CD4-positive, alpha-beta T cell treated with Interferon gamma for 1 hour (primary cell): Measurements from ENCODE around the gene MEF2D.

Experiments
- DNase-seq: peaks from one replicate; pipeline ENCODE4 v3.0.0-alpha.2; 2020

Gene MEF2D

GRCh38 chr1:156499194-156499841 is 1.3 kb downstream of the MEF2D start:
- DNase-seq, result no peak

DNA sequence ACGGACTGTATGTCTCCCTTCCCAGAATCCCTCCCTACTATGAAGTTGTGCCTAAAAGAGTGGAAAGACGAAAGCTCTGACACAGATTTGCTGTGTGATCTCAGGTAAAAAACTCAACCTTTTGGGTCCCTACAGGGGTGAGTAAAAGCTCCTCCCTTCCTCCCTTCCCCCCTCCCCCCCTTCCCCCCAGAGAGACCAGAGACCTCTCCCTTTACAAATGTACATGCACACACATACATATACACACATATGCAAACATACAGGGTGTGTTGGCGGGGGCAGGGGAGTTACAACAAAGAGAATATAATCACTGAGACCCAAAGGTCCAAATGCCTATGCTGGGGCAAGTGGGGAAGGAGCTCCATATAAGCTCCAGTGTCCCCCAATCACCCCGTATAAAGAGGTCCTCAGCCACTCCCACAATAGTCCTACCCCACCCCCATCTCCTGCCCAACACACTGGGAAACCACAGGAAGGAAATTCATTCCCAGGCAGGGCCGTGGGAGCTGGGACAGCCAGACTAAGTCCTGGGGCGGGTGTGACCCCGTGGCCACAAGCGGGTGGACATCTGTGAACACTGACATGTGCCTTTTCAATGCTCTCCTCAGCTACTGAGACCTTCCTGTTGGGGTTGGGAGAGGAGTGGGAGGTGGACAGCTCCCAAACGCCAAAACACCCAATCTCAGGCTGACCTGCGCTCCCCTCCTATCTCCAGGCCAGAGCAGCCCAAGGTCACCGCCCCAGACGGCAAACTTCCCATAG is 2.0 kb downstream of the MEF2D start:
- no peak for DNase-seq

DNA sequence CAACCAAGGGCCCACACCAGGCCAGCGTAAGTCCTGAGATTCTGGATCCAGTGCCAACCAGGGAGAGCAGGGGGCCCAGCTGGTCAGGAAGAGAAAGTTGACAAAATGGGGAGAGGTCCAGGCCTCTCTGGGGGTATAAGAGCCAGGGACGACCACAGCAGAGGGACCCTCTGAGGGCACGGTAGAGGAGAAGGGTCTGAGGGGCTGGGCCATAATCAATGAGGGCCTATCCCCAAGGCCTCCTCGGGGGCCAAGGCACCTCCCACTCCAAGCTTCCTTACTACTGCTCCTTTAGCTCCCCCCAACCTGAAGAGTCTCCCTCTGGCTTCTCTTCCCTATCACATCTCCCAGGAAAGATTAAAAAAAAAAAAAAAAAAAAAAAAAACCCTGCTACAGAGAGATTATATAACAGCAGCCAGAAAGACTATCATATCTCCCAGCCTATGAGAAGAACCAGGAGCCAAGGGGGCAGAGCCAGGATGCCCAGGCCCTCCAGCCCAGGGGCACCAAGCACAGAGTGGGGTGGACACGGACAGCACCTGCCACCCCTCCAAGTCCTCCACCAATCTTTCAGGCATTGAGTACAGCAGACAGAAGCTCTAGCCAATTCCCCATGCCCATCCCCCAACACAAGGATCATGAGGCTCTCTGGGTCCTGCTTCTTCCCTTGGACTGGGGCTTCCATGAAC is 2.7 kb downstream of the MEF2D start:
- no peak for DNase-seq

DNA sequence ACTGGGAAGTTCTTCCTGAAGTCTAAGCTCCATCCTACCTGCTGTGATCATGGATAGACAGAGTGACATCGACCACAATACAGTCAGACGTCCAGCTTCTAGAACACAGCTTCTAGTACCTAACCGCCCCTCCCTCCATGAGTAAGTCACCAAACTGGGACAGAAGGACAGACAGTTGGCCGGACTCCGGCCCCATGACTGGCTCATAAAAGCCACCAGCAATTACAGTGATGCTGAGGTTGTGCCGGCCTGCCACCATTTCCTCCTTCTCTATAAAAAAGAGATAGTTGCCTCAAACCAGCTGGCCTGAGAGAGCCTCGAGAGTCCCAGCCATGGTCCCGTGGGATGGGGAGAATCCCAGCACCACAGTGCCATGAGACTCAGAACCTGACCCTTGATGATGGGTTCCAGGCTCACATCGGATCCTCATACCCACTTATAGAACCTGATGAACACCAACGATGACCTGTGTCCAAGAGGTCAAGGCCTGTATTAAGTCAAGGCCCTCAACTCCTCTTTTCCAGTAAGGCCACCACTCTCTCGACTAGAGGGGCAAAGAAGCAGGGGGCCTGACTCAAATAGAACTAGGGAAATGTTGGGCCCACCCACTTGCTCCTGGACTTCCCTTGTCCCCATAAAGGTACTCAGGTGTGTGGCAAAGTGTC is 3.4 kb downstream of the MEF2D start:
- DNase-seq, result no peak

DNA sequence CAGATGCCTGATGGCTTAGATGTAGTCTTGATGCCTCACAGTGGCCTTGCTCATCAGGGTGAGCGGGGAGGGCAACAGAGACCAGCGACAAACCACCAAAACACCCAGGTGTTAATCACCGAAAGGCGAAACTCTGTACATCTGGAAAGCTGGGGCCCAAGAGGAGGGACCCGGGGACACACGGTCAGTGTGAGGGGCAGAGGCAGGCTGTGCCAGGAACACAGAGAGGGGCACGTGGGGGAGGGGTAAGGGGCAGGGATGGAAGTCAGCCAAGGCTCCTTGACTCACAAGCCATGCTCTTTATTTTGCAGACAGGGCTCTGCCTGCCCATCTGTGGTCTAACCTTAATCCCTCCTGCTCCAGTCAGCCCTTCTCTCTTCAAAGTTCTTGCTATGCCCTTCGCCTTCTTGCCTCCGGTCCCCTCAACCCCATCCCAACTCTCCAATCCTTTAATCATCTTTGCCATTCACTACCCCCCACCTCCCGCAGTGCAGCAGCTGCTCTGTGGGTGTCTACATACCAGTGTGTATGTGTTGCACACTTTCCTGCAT is 4.3 kb downstream of the MEF2D start:
- DNase-seq, result no peak

- DNase-seq, result no peak
Measured at GRCh38 chr1:156495401-156496140, 5.0 kb downstream of the MEF2D start.

- no peak for DNase-seq
Measured at GRCh38 chr1:156494309-156494895, 6.2 kb downstream of the MEF2D start.

GRCh38 chr1:156493742-156494141 is 6.8 kb downstream of the MEF2D start:
- no peak for DNase-seq

- DNase-seq, result no peak
Measured at GRCh38 chr1:156493154-156493631, 7.4 kb downstream of the MEF2D start.

GRCh38 chr1:156492591-156493080 is 7.9 kb downstream of the MEF2D start:
- peak; percentile 60 for DNase-seq

GRCh38 chr1:156492013-156492590 is 8.5 kb downstream of the MEF2D start:
- DNase-seq, result no peak

GRCh38 chr1:156491151-156491949 is 9.2 kb downstream of the MEF2D start:
- DNase-seq, result no peak

- no peak for DNase-seq
Measured at GRCh38 chr1:156490401-156491032, 10.1 kb downstream of the MEF2D start.

DNA sequence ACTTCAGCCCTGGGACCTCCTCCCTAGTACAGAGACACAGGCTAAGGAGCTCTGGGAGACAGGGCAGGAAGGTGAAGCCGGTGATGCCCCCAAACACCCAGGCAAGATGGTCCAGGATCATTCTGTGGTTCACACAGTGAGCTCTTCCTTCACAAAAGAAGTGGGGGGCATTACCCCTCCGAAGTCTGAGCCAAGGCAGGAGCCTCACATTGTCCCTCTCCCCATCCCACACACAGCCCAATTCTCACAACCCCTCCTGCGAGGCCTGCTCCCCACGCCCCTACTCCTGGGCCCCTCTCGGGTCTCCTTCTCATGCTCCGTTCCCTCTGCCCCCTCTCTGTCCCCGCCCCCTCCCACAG is 10.7 kb downstream of the MEF2D start:
- no peak for DNase-seq

DNA sequence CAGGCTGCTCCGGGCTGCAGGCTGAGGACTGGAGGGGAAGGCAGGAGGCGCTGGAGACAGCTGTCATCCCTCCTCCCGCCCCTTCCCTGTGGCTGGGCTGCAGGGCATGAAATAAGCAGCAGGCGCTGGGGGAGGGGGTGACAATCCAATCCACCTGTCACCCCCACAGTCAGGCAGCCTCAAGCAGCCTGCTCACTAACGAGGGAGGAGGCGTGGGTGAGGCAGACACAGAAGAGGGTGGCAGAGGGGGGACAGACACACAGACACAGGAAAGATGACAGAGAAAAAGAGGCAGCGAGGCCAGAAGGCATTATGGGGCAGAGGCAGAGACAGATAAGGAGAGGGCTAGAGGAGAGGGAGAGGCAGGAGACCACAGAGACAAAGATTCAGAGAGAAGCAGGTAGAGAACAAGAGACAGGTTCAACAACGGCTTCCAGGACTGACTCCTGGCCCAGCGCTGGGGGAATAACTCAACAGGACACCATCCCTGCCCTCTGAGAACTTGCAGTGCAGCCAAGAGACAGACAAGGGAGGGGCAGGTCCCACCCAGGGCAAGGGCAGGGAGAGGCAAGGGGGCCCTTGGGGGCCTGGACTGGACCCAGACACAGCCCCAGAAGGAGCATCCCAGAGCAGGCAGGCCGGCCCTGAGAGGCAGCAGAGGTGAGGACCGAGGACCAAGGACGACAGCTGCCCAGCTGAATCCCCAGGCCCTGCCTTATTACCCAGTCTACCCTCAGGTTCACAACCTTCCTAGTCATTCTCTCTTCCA is 11.2 kb downstream of the MEF2D start:
- DNase-seq, result peak; percentile 37

DNA sequence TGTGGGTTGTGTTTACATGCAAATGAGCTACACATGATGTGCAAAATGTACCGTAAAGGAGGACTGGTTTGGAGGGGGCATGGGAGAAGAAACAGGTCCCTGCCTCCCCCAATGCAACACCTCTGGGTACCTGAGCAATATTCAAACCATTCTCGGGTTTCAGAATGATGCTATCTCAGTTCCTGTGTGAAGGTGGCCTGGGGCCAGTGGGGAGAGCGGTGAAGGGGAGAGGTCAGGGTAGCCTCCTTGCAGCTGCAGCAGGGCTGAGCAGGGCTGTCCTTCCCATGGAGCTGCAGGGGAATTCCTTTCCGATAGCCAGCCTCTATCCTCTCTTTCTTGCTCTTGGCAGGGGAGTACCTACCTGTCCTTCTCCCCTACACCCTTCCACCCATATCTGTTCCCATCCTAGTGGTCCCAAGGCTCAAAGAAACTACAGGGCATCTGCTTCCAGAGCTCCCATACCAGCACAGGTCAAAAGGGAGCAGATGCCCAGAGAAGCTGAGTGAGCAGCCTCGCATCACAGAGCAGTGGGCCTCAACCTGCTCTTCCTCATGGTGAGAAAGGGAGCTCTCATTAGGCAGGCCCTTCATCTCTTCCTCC is 11.9 kb downstream of the MEF2D start:
- no peak for DNase-seq

DNA sequence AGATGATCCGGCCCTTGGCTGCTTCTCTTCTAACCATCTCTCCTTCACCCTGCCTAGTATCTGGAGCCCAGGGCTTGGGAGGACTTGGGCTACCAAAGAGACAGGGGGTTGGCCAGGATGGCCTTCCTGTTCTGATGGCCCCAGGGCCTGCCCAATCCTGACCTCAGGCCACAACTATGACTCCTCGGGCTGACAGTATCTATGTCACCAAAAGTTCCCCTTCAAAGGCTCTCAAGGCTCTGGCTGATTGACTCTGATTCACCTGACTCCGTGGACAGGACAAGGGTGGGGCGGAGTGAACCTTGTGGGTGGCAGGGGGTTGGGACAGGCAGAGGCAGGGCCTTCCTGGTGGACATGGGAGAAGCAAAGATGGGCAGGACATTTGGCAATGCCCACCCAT is 12.7 kb downstream of the MEF2D start:
- no peak for DNase-seq

DNA sequence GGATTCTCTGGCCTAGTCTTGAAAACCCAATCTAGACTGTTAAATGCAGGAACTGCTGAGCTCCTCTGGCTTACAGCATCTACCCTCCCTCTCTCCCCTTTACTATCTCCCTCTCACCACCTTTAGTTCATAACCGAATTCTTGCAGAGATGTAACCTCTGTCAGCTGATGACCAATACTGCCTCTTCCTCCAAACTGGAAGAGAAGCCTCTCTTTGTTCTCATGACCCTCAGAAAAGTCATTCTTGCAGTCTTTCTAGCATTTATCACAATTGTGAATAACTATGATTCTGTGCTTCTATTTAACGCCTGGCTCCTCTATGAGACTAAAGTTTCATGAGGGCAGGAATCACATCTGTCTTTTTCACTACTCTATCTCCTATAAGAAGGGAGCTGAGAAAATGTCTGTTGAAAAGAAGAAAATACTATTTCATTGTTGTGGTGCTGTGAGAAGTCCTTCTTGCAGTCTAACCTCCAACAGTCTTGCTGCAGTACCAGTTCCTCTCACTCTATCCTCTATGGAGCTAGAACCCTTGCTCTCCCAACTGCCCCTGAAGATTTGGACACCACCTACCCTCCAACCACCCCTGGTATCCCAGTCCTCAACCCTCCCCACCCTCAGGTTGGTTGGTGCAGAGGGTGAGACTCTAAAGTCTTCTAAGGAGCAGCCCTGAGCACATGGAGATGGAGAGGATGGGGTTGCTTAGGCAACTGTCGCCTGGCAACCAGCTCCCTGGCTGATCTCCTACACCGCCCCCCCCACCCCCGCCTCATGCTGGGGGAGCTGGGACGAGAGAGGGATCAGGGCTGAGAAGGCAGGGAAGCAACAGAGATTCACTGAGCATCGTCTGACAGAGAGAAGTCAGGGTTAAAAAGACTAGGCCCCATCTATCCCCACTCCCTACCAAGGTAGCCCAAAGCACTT is 13.9 kb downstream of the MEF2D start:
- no peak for DNase-seq
